Prostate gland (tissue), 2 donors: ENCODE measurements around the gene UNC50.

Experiments used
- POLR2AphosphoS5 ChIP-seq: sonication (generic); formaldehyde crosslinking; IDR thresholded peaks from one replicate; pipeline ENCODE4 v1.6.1; 2017; ENCODE audit warnings: antibody characterized with exemption
- TF ChIP-seq, protein P1 (sequence below), 4 experiments: fragments of 200-600 bp in 2 of 4; fragments of 450-650 bp in 2 of 4; sonication (generic) in 2 of 4; IDR thresholded peaks; 1 replicate in 3 of 4; 2 replicates in 1 of 4; pipeline ENCODE4 v1.5.1; 2016 to 2019; ENCODE audit warnings: antibody characterized with exemption in 4 of 4, mild to moderate bottlenecking in 2 of 4, moderate library complexity in 2 of 4

DNA sequence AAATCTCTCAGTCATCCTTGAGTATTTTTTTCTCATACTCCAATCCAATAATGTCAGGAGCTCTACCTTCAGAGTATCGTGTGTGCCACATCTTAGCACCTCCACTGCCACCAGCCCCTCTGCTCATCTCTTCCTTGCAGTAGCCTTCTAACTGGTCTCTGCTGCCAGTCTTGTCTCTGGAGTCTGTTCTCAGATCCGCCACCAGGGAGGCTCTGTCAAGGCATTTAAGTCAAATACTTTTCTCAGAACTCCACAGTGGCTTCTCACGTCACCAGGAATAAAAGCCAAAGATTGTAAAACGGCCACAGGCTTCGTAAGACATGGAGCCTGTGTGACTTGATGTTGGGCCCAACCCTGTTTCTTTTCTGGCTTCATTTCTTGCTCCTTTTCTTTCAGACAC lies 7.1 kb downstream of the UNC50 start:
- TF ChIP-seq, protein P1, sequence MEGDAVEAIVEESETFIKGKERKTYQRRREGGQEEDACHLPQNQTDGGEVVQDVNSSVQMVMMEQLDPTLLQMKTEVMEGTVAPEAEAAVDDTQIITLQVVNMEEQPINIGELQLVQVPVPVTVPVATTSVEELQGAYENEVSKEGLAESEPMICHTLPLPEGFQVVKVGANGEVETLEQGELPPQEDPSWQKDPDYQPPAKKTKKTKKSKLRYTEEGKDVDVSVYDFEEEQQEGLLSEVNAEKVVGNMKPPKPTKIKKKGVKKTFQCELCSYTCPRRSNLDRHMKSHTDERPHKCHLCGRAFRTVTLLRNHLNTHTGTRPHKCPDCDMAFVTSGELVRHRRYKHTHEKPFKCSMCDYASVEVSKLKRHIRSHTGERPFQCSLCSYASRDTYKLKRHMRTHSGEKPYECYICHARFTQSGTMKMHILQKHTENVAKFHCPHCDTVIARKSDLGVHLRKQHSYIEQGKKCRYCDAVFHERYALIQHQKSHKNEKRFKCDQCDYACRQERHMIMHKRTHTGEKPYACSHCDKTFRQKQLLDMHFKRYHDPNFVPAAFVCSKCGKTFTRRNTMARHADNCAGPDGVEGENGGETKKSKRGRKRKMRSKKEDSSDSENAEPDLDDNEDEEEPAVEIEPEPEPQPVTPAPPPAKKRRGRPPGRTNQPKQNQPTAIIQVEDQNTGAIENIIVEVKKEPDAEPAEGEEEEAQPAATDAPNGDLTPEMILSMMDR (IDR thresholded peaks at IDR 0.05): no peak
- no peak for TF ChIP-seq POLR2AphosphoS5
